Effector CD8-positive, alpha-beta T cell (primary cell): ENCODE data around the gene ITLN2.
"Not testable (repeated sequence)": the region's sequence is repeated elsewhere in the genome, so short reads cannot be mapped to it uniquely, and the experiment has no call there.

Experiments
- DNase-seq: peaks from one replicate; lab custom pipeline; 2025; lab: John Stamatoyannopoulos, UW

Gene ITLN2

GRCh38 chr1:160953030-160953429 lies 1.6 kb downstream of the ITLN2 start:
- DNase-seq = no peak

- DNase-seq = no peak
Observed at GRCh38 chr1:160952129-160952510, 2.5 kb downstream of the ITLN2 start.

GRCh38 chr1:160951443-160952128 lies 3.0 kb downstream of the ITLN2 start:
- peak; percentile 43 for DNase-seq

GRCh38 chr1:160950657-160951056 lies 4.0 kb downstream of the ITLN2 start:
- no peak for DNase-seq

GRCh38 chr1:160949881-160950280 lies 4.7 kb downstream of the ITLN2 start:
- no peak for DNase-seq

- DNase-seq = not testable (repeated sequence)
Observed at GRCh38 chr1:160949216-160949880, 5.3 kb downstream of the ITLN2 start.

- not testable (repeated sequence) for DNase-seq
Observed at GRCh38 chr1:160947174-160947759, 7.3 kb downstream of the ITLN2 start.

GRCh38 chr1:160945881-160946280 lies 8.7 kb downstream of the ITLN2 start:
- DNase-seq = not testable (repeated sequence)

GRCh38 chr1:160945079-160945478 lies 9.5 kb downstream of the ITLN2 start:
- DNase-seq = no peak

GRCh38 chr1:160942926-160943325 lies 11.7 kb downstream of the ITLN2 start:
- no peak for DNase-seq

- DNase-seq = not testable (repeated sequence)
Observed at GRCh38 chr1:160936666-160937065, 17.9 kb downstream of the ITLN2 start.

- no peak for DNase-seq
Observed at GRCh38 chr1:160935527-160936258, 18.9 kb downstream of the ITLN2 start.

- DNase-seq = not testable (repeated sequence)
Observed at GRCh38 chr1:160933305-160933704, 21.3 kb downstream of the ITLN2 start.

- no peak for DNase-seq
Observed at GRCh38 chr1:160925652-160926244, 28.9 kb downstream of the ITLN2 start.

- DNase-seq = no peak
Observed at GRCh38 chr1:160924791-160925651, 29.6 kb downstream of the ITLN2 start.

- no peak for DNase-seq
Observed at GRCh38 chr1:160916666-160917065, 37.9 kb downstream of the ITLN2 start.

- DNase-seq = not testable (repeated sequence)
Observed at GRCh38 chr1:160913229-160913628, 41.4 kb downstream of the ITLN2 start.

- no peak for DNase-seq
Observed at GRCh38 chr1:160911925-160912324, 42.7 kb downstream of the ITLN2 start.

GRCh38 chr1:160911441-160911840 lies 43.2 kb downstream of the ITLN2 start:
- no peak for DNase-seq

GRCh38 chr1:160910170-160910750 lies 44.3 kb downstream of the ITLN2 start:
- DNase-seq = no peak

- no peak for DNase-seq
Observed at GRCh38 chr1:160907976-160908375, 46.6 kb downstream of the ITLN2 start.
